ENCODE measurements around the gene YBEY.

- TF ChIP-seq CTCF (IDR thresholded peaks at IDR 0.05 in 8 of 11, conservative IDR thresholded peaks at IDR 0.05 in 3 of 11), result no peak
- no peak for TF ChIP-seq POLR2AphosphoS5 (IDR thresholded peaks at IDR 0.05)
These were observed 26.8 kb downstream of the YBEY start for GRCh38 chr21:46312949-46313348.
